H1 (cell line): Measurements from ENCODE around the gene ZNF334. TPM values are rescaled to one million over a fixed set of nuclear protein-coding genes. Genes with fewer than 3 reads are reported as not detected.

Experiments used
- CTCF ChIA-PET: fragments of 300-600 bp; sonication (Branson Sonifier 250); formaldehyde crosslinking; loops from one replicate; lab custom pipeline; 2021; ENCODE audit not compliant: partially characterized antibody; lab: Charles Lee
- POLR2A ChIA-PET: fragments of 300-600 bp; sonication (Branson Sonifier 250); formaldehyde crosslinking; loops from one replicate; lab custom pipeline; 2021; ENCODE audit warnings: inconsistent platforms; ENCODE audit not compliant: partially characterized antibody; lab: Charles Lee
- DNase-seq, 2 experiments: peaks; one replicate each; pipeline versions ENCODE4 v3.0.0 to v3.0.0-alpha.2; 2010 to 2022; ENCODE audit warnings: low spot score in 2 of 2, low read depth in 1 of 2, mixed read lengths in 1 of 2
- FAIRE-seq: peaks from 2 replicates; lab custom pipeline; 2011; peaks lifted over from hg19 to GRCh38; lab: Jason Lieb, UNC
- H2AFZ ChIP-seq: 2 replicates; pipeline ENCODE4 v1.8.1; 2012; ENCODE audit warnings: low read length, inconsistent platforms
- H2AK5ac ChIP-seq: 2 replicates; pipeline ENCODE4 v1.6.1; 2013; ENCODE audit warnings: low read depth, low read length
- H2BK120ac ChIP-seq: replicated peaks from 2 replicates; pipeline ENCODE3; 2013; ENCODE audit warnings: low read depth, low read length, inconsistent platforms
- H2BK12ac ChIP-seq: 2 replicates; pipeline ENCODE4 v1.6.1; 2013; ENCODE audit warnings: low read depth, low read length
- H2BK15ac ChIP-seq: 2 replicates; pipeline ENCODE4 v1.6.1; 2013; ENCODE audit warnings: low read length
- H2BK20ac ChIP-seq: 2 replicates; pipeline ENCODE4 v1.6.1; 2013; ENCODE audit warnings: low read length
- H2BK5ac ChIP-seq: 2 replicates; pipeline ENCODE4 v1.6.1; 2013; ENCODE audit warnings: low read depth, low read length
- H3K14ac ChIP-seq: 2 replicates; pipeline ENCODE4 v1.6.1; 2013; ENCODE audit warnings: inconsistent platforms; ENCODE audit not compliant: insufficient read length
- H3K18ac ChIP-seq: 2 replicates; pipeline ENCODE4 v1.6.1; 2013; ENCODE audit warnings: low read length; ENCODE audit errors: extremely low read depth
- H3K23ac ChIP-seq: 2 replicates; pipeline ENCODE4 v1.6.1; 2013; ENCODE audit warnings: inconsistent platforms; ENCODE audit not compliant: insufficient read length
- H3K23me2 ChIP-seq: 2 replicates; pipeline ENCODE4 v1.6.1; 2013; ENCODE audit warnings: low read depth, low read length
- H3K27ac ChIP-seq: 2 replicates; pipeline ENCODE4 v1.6.1; 2011; ENCODE audit warnings: low read depth, low read length, inconsistent platforms
- H3K27me3 ChIP-seq, 4 experiments: replicated peaks in 1 of 4; 1 replicate in 1 of 4; 2 replicates in 3 of 4; pipeline versions ENCODE4 v1.6.1 to v1.8.1; 2011 to 2013; ENCODE audit warnings: low read length in 3 of 4, mild to moderate bottlenecking in 3 of 4, inconsistent platforms in 2 of 4, mixed read lengths in 2 of 4, moderate library complexity in 1 of 4; ENCODE audit not compliant: control insufficient read depth in 3 of 4, insufficient read depth in 3 of 4; ENCODE audit errors: extremely low read depth in 1 of 4
- H3K36me3 ChIP-seq, 4 experiments: 2 replicates each; pipeline versions ENCODE4 v1.6.1 to v1.8.1; 2011 to 2013; ENCODE audit warnings: mild to moderate bottlenecking in 4 of 4, low read length in 3 of 4, moderate library complexity in 2 of 4, control low read depth in 1 of 4, inconsistent platforms in 1 of 4; ENCODE audit not compliant: insufficient read depth in 4 of 4, control insufficient read depth in 2 of 4
- H3K4ac ChIP-seq: replicated peaks from 2 replicates; pipeline ENCODE3; 2013; ENCODE audit warnings: low read length, low read depth, mixed read lengths, inconsistent platforms; ENCODE audit not compliant: insufficient read length
- H3K4me1 ChIP-seq, 4 experiments: replicated peaks in 1 of 4; 1 replicate in 1 of 4; 2 replicates in 3 of 4; pipeline versions ENCODE4 v1.6.1 to v1.8.1; 2011 to 2013; ENCODE audit warnings: low read length in 3 of 4, inconsistent platforms in 2 of 4, mixed read lengths in 1 of 4; ENCODE audit not compliant: insufficient read depth in 4 of 4, control insufficient read depth in 3 of 4
- H3K4me2 ChIP-seq, 2 experiments: 2 replicates each; pipeline versions ENCODE4 v1.6.1 to v1.8.1; 2011 to 2013; ENCODE audit warnings: low read depth in 2 of 2, low read length in 2 of 2, control low read depth in 1 of 2, inconsistent platforms in 1 of 2, mild to moderate bottlenecking in 1 of 2; ENCODE audit not compliant: insufficient read depth in 1 of 2
- H3K4me3 ChIP-seq, 4 experiments: fragments of 200-600, 300-600 bp in 1 of 4; sonication (generic), shearing (Covaris generic), sonication (Bioruptor Twin) in 1 of 4; 2 replicates each; pipeline versions ENCODE4 v1.5.1 to v1.8.1; 2011 to 2016; ENCODE audit warnings: low read length in 4 of 4, low read depth in 3 of 4, control low read depth in 2 of 4, inconsistent platforms in 2 of 4, mild to moderate bottlenecking in 2 of 4, mixed read lengths in 1 of 4, moderate library complexity in 1 of 4; ENCODE audit not compliant: insufficient read depth in 2 of 4; ENCODE audit errors: extremely low read depth in 1 of 4
- H3K56ac ChIP-seq: replicated peaks from 2 replicates; pipeline ENCODE3; 2013; ENCODE audit warnings: low read depth, mild to moderate bottlenecking, mixed read lengths, low read length, inconsistent platforms; ENCODE audit not compliant: insufficient read length
- H3K79me1 ChIP-seq: 2 replicates; pipeline ENCODE4 v1.6.1; 2013; ENCODE audit warnings: low read depth, low read length, control low read depth
- H3K79me2 ChIP-seq, 2 experiments: 2 replicates each; pipeline versions ENCODE4 v1.6.1 to v1.8.1; 2012 to 2013; ENCODE audit warnings: low read length in 2 of 2, mild to moderate bottlenecking in 2 of 2, inconsistent platforms in 1 of 2; ENCODE audit not compliant: insufficient read depth in 2 of 2, control insufficient read depth in 1 of 2
- H3K9ac ChIP-seq, 4 experiments: replicated peaks in 1 of 4; 1 replicate in 1 of 4; 2 replicates in 3 of 4; pipeline versions ENCODE4 v1.6.1 to v1.8.1; 2011 to 2013; ENCODE audit warnings: low read depth in 3 of 4, low read length in 3 of 4, control low read depth in 2 of 4, mild to moderate bottlenecking in 2 of 4, moderate library complexity in 2 of 4, inconsistent platforms in 1 of 4; ENCODE audit errors: extremely low read depth in 1 of 4
- H3K9me3 ChIP-seq, 2 experiments: 2 replicates each; pipeline versions ENCODE4 v1.6.1 to v1.8.1; 2012 to 2013; ENCODE audit warnings: mild to moderate bottlenecking in 2 of 2, moderate library complexity in 2 of 2, control low read depth in 1 of 2, inconsistent platforms in 1 of 2, low read depth in 1 of 2, low read length in 1 of 2, mixed read lengths in 1 of 2; ENCODE audit not compliant: insufficient read depth in 2 of 2
- H4K20me1 ChIP-seq, 2 experiments: replicated peaks in 1 of 2; 2 replicates each; pipeline versions ENCODE3 to v1.8.1; 2011 to 2013; ENCODE audit warnings: inconsistent platforms in 2 of 2, low read length in 2 of 2, mild to moderate bottlenecking in 1 of 2; ENCODE audit not compliant: insufficient read depth in 2 of 2, control insufficient read depth in 1 of 2
- H4K5ac ChIP-seq: 2 replicates; pipeline ENCODE4 v1.6.1; 2013; ENCODE audit warnings: low read length, low read depth, mixed read lengths, inconsistent platforms; ENCODE audit not compliant: insufficient read length
- H4K8ac ChIP-seq: 2 replicates; pipeline ENCODE4 v1.8.0; 2013; ENCODE audit warnings: mild to moderate bottlenecking, moderate library complexity, low read length, inconsistent platforms; ENCODE audit not compliant: insufficient read depth; ENCODE audit errors: extremely low read depth
- H4K91ac ChIP-seq: replicated peaks from 2 replicates; pipeline ENCODE3; 2013; ENCODE audit warnings: low read length, mixed read lengths, inconsistent platforms; ENCODE audit not compliant: insufficient read length
- BACH1 ChIP-seq: IDR thresholded peaks from 2 replicates; pipeline ENCODE4 v1.6.1; 2012; ENCODE audit warnings: low read length, improper control_type of control experiment
- BCL11A ChIP-seq, 2 experiments: IDR thresholded peaks; one replicate each; pipeline ENCODE4 v1.6.1; 2011; ENCODE audit warnings: low read depth in 2 of 2, low read length in 2 of 2, mild to moderate bottlenecking in 2 of 2
- BRCA1 ChIP-seq: IDR thresholded peaks from 2 replicates; pipeline ENCODE4 v1.6.1; 2012; ENCODE audit warnings: low read depth, low read length, improper control_type of control experiment
- FOSL1 ChIP-seq: IDR thresholded peaks from 2 replicates; pipeline ENCODE4 v1.6.1; 2011; ENCODE audit warnings: mild to moderate bottlenecking, low read depth, low read length, moderate library complexity; ENCODE audit not compliant: insufficient read depth
- KDM4A ChIP-seq: IDR thresholded peaks from one replicate; pipeline ENCODE4 v1.7.1; 2012; ENCODE audit warnings: low read depth, mild to moderate bottlenecking, moderate library complexity, low read length, inconsistent platforms; ENCODE audit not compliant: severe bottlenecking
- RFX5 ChIP-seq: IDR thresholded peaks from 2 replicates; pipeline ENCODE4 v1.6.1; 2011; ENCODE audit warnings: low read depth, low read length, improper control_type of control experiment, borderline replicate concordance
- SRF ChIP-seq: IDR thresholded peaks from 2 replicates; pipeline ENCODE4 v1.6.1; 2011; ENCODE audit warnings: mild to moderate bottlenecking, low read depth, low read length, moderate library complexity
- TAF1 ChIP-seq: IDR thresholded peaks from 2 replicates; pipeline ENCODE4 v1.6.1; 2011; ENCODE audit warnings: mild to moderate bottlenecking, low read depth, low read length
- TAF7 ChIP-seq: optimal IDR thresholded peaks from 2 replicates; pipeline ENCODE3; 2011; ENCODE audit warnings: low read depth, mild to moderate bottlenecking, inconsistent platforms, low read length, moderate library complexity, borderline replicate concordance
- TCF12 ChIP-seq: IDR thresholded peaks from 2 replicates; pipeline ENCODE4 v1.6.1; 2011; ENCODE audit warnings: low read depth, mild to moderate bottlenecking, low read length
- WGBS, 2 experiments: shearing (Covaris generic) in 1 of 2; methylation state at CpG; one replicate each; pipeline versions ENCODE4 v1.1.6 to v1.1.7; 2013 to 2015; ENCODE audit warnings: low lambda C conversion rate in 2 of 2, mixed read lengths in 2 of 2, inconsistent platforms in 1 of 2, low coverage in 1 of 2, missing lambda C conversion rate in 1 of 2; ENCODE audit not compliant: insufficient replicate concordance in 2 of 2, insufficient coverage in 1 of 2, insufficient read length in 1 of 2; ENCODE audit errors: extremely low coverage in 1 of 2, missing lambda C conversion rate in 1 of 2; 5-methylcytosine and 5-hydroxymethylcytosine counted together
- polyA plus RNA-seq, 7 experiments: library from polyadenylated mRNA; depleted of rRNA in 3 of 7; stranded (reverse) in 5 of 7; unstranded in 2 of 7; fragments of >200 nt in 5 of 7; fragments of 200-250 nt in 2 of 7; gene quantifications; 1 replicate in 5 of 7; 2 replicates in 1 of 7; 4 replicates in 1 of 7; pipeline versions ENCODE4 v1.2.1 to v1.2.3, GENCODE V29; 2011 to 2013; ENCODE audit warnings: missing spikeins in 2 of 7, mixed read lengths in 2 of 7
- total RNA-seq: library from RNA; stranded (reverse); fragmentation: NEBNext Ultra II Directional; extraction: Animal tissue kit (Norgen Biotek cat#: 25700); gene quantifications from 2 replicates; pipeline ENCODE4 v1.2.1, GENCODE V29; 2021

ZNF334 gene
- total and polyA plus RNA-seq, 2 of the 8 experiments (the other 6 are each of a cell fraction or from before 2014, with no cell fraction given) = 8.8 to 17.8 TPM

DNA sequence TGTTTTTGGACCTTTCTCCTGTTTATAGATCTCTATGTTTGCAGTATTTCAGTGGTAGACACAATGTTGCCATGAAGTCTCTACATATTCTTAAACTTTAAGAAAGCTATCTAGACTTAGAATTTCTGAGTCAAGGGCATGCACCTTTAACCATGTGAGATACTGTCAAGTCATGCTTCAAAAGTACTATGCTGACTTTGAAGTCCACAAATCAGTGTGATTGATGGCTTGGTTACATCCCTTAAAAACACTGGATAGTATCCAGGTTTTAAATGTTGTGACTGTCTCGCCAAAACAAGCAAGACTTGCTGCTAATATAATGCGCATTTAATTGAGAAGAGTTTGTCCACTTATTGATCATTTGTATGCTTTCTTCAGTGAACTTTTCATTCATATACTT, 30.5 kb downstream of the ZNF334 start:
- H4K20me1 ChIP-seq = no peaks in the 10 kb centered on the region
- 100% methylated on average over 2 of the region's 2 CpGs; no CpG with 5 or more reads in 1 of the 2 experiments for WGBS, 2 experiments
- no peaks in the 10 kb centered on the region for H3K9me3 ChIP-seq
- H3K79me1 ChIP-seq = no peaks in the 10 kb centered on the region
- H2BK20ac ChIP-seq = no peak overlapping the region
- no peak overlapping the region for H2BK5ac ChIP-seq
- no peak overlapping the region for H3K9ac ChIP-seq
- no peaks in the 10 kb centered on the region; a peak in 1 of 8 replicates for H3K36me3 ChIP-seq
- no peak overlapping the region for H3K18ac ChIP-seq
- H3K14ac ChIP-seq = no peak overlapping the region
- no peak overlapping the region for H2AK5ac ChIP-seq
- ChIA-PET POLR2A (interaction anchor here (1.9 kb wide), 1 partner anchor 19 kb away, joined by 5 read pairs; no protein-coding TSS in a partner anchor), CTCF (no interaction called here)
- no peak overlapping the region for H4K8ac ChIP-seq
- no peak overlapping the region for H4K5ac ChIP-seq
- no peak overlapping the region for H3K4ac ChIP-seq
- no peak overlapping the region for H2BK15ac ChIP-seq
- no peak overlapping the region for H3K4me2 ChIP-seq
- no peaks in the 10 kb centered on the region for H3K23me2 ChIP-seq
- H3K4me1 ChIP-seq = peaks cover 0 to 13% (median 6%) of the 10 kb centered on the region in 4 experiments; a peak in 4 of 7 replicates
- no peak overlapping the region for H3K4me3 ChIP-seq
- no peak for DNase-seq
- H3K79me2 ChIP-seq = no peaks in the 10 kb centered on the region
- no peak overlapping the region for H2BK120ac ChIP-seq
- H4K91ac ChIP-seq = no peak overlapping the region
- no peak overlapping the region for H3K56ac ChIP-seq
- no peak overlapping the region for H3K27ac ChIP-seq
- H3K27me3 ChIP-seq = no peaks in the 10 kb centered on the region
- no peak overlapping the region for H3K23ac ChIP-seq
- H2BK12ac ChIP-seq = no peak overlapping the region
- no peak for FAIRE-seq
- H2AFZ ChIP-seq = no peak overlapping the region
- TF ChIP-seq TCF12 (no peak), RFX5 (no peak), TAF7 (no peak), BRCA1 (no peak), FOSL1 (no peak), KDM4A (no peak), BACH1 (no peak), SRF (no peak), BCL11A (IDR thresholded peaks at IDR 0.05; ENCODE audit: low read depth in 2 of 2, low read length in 2 of 2) (no peak), TAF1 (no peak)
